ENCODE results near the gene PPP2R3A. TPM values are rescaled to one million over a fixed set of nuclear protein-coding genes. Genes with fewer than 3 reads are reported as not detected.

PPP2R3A gene
- total and polyA plus RNA-seq, 9 of the 15 experiments (the other 6 are each of a cell fraction or from before 2014, with no cell fraction given): 0.10 to 0.50 (median 0.24) TPM

DNA sequence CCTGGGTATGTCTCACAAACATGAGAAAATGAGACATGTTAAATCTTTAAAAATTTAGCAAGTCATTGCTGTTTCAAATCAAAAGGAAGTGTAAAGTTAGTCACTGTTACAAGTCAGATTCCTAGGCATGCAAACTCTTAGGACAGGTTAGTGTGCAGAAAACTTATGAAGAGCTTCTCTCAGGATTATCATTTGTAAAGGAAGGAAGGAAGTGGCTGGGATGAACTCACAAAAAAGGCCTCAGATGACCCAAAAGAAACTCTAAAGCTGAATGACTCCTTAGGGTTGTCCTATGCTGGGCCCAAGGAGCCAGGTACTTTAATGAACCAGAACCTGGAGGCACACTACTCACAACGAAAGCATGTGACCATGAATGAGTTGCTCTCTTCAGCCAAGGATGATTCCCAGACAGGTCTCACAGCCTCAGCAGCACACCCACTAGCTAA lies 205.6 kb downstream of the PPP2R3A start (continued):
- TF ChIP-seq, protein P1, sequence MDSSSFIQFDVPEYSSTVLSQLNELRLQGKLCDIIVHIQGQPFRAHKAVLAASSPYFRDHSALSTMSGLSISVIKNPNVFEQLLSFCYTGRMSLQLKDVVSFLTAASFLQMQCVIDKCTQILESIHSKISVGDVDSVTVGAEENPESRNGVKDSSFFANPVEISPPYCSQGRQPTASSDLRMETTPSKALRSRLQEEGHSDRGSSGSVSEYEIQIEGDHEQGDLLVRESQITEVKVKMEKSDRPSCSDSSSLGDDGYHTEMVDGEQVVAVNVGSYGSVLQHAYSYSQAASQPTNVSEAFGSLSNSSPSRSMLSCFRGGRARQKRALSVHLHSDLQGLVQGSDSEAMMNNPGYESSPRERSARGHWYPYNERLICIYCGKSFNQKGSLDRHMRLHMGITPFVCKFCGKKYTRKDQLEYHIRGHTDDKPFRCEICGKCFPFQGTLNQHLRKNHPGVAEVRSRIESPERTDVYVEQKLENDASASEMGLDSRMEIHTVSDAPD (CRISPR knock-in tag; IDR thresholded peaks at IDR 0.05): no peak
- TF ChIP-seq NCOR1 (IDR thresholded peaks at IDR 0.05): no peak
- TF ChIP-seq, protein P2, sequence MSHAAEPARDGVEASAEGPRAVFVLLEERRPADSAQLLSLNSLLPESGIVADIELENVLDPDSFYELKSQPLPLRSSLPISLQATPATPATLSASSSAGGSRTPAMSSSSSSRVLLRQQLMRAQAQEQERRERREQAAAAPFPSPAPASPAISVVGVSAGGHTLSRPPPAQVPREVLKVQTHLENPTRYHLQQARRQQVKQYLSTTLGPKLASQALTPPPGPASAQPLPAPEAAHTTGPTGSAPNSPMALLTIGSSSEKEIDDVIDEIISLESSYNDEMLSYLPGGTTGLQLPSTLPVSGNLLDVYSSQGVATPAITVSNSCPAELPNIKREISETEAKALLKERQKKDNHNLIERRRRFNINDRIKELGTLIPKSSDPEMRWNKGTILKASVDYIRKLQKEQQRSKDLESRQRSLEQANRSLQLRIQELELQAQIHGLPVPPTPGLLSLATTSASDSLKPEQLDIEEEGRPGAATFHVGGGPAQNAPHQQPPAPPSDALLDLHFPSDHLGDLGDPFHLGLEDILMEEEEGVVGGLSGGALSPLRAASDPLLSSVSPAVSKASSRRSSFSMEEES (CRISPR knock-in tag; IDR thresholded peaks at IDR 0.05): no peak
- TF ChIP-seq EWSR1 (IDR thresholded peaks at IDR 0.05; ENCODE audit: borderline replicate concordance, low read depth, partially characterized antibody): no peak
- TF ChIP-seq TAF9B (IDR thresholded peaks at IDR 0.05; ENCODE audit: partially characterized antibody): no peak
- TF ChIP-seq NFE2 (IDR thresholded peaks at IDR 0.05; ENCODE audit: low read depth): peak; percentile 39; the same call in 1 of the 2 replicates
- peak; percentile 48 for TF ChIP-seq ZNF316 (IDR thresholded peaks at IDR 0.05)
- no peak for TF ChIP-seq TCF7 (IDR thresholded peaks at IDR 0.05; ENCODE audit: borderline replicate concordance)
- no peak for TF ChIP-seq GABPB1 (CRISPR knock-in tag; IDR thresholded peaks at IDR 0.05)
- TF ChIP-seq POLR2H (tag; IDR thresholded peaks at IDR 0.05; ENCODE audit: low read depth): no peak
- no peak for TF ChIP-seq SMARCE1 (IDR thresholded peaks at IDR 0.05)
- TF ChIP-seq TARDBP (IDR thresholded peaks at IDR 0.05): no peak
- no peak for TF ChIP-seq RAD51 (IDR thresholded peaks at IDR 0.05; ENCODE audit: borderline replicate concordance, low read depth)
- TF ChIP-seq, protein P3, sequence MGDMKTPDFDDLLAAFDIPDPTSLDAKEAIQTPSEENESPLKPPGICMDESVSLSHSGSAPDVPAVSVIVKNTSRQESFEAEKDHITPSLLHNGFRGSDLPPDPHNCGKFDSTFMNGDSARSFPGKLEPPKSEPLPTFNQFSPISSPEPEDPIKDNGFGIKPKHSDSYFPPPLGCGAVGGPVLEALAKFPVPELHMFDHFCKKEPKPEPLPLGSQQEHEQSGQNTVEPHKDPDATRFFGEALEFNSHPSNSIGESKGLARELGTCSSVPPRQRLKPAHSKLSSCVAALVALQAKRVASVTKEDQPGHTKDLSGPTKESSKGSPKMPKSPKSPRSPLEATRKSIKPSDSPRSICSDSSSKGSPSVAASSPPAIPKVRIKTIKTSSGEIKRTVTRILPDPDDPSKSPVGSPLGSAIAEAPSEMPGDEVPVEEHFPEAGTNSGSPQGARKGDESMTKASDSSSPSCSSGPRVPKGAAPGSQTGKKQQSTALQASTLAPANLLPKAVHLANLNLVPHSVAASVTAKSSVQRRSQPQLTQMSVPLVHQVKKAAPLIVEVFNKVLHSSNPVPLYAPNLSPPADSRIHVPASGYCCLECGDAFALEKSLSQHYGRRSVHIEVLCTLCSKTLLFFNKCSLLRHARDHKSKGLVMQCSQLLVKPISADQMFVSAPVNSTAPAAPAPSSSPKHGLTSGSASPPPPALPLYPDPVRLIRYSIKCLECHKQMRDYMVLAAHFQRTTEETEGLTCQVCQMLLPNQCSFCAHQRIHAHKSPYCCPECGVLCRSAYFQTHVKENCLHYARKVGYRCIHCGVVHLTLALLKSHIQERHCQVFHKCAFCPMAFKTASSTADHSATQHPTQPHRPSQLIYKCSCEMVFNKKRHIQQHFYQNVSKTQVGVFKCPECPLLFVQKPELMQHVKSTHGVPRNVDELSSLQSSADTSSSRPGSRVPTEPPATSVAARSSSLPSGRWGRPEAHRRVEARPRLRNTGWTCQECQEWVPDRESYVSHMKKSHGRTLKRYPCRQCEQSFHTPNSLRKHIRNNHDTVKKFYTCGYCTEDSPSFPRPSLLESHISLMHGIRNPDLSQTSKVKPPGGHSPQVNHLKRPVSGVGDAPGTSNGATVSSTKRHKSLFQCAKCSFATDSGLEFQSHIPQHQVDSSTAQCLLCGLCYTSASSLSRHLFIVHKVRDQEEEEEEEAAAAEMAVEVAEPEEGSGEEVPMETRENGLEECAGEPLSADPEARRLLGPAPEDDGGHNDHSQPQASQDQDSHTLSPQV (IDR thresholded peaks at IDR 0.05): no peak
- TF ChIP-seq MTA2 (IDR thresholded peaks at IDR 0.05; ENCODE audit: low read depth): no peak
- TF ChIP-seq CBX5 (IDR thresholded peaks at IDR 0.05; ENCODE audit: borderline replicate concordance, low read depth): no peak
- no peak for TF ChIP-seq ZNF778 (CRISPR knock-in tag; IDR thresholded peaks at IDR 0.05)
- no peak for TF ChIP-seq CREM (IDR thresholded peaks at IDR 0.05; ENCODE audit: low read depth)

Measured in K562 (cell line).